Measurements from ENCODE around the gene PGS1. TPM values are rescaled to one million over a fixed set of nuclear protein-coding genes. Genes with fewer than 3 reads are reported as not detected.

Gene PGS1
- total RNA-seq, 2 experiments from 2014 or later = 59.6 to 61.3 TPM

GRCh38 chr17:78421534-78422266, 43.3 kb downstream of the PGS1 start:
- POLR2A ChIA-PET = interaction anchor here (0.6 kb wide), 1 partner anchor 122 kb away, joined by 10 read pairs; no protein-coding TSS in a partner anchor
- no peaks in the 10 kb centered on the region for H3K9me2 ChIP-seq (ENCODE audit: insufficient read depth, low read length)
- TF ChIP-seq EZH2phosphoT487 (IDR thresholded peaks at IDR 0.05; ENCODE audit: borderline replicate concordance, low read depth, low read length) (no peak), CTCF (conservative IDR thresholded peaks at IDR 0.05; ENCODE audit: low read length) (peak; percentile 99)

GRCh38 chr17:78422267-78422605, 43.8 kb downstream of the PGS1 start:
- TF ChIP-seq EZH2phosphoT487 (IDR thresholded peaks at IDR 0.05; ENCODE audit: borderline replicate concordance, low read depth, low read length) (no peak), CTCF (conservative IDR thresholded peaks at IDR 0.05; ENCODE audit: low read length) (no peak; the same call in 1 of the 2 replicates)
- no TSS peak for BruUV-seq (replicated peaks)
- Histone ChIP-seq H3K4me3 (ENCODE audit: low read depth, low read length, poor library complexity, severe bottlenecking) (no peak overlapping the region), H3K27ac (ENCODE audit: low read depth, low read length, poor library complexity, severe bottlenecking) (no peak overlapping the region), H3K36me3 (ENCODE audit: insufficient read depth, low read length) (peaks cover 77% of the 10 kb centered on the region), H3K4me2 (ENCODE audit: low read length) (no peak overlapping the region), H3K79me2 (ENCODE audit: insufficient read depth, low read depth, low read length) (no peaks in the 10 kb centered on the region), H3K9me3 (ENCODE audit: low read length) (no peaks in the 10 kb centered on the region), H2AFZ (ENCODE audit: low read length) (no peak overlapping the region), H3K9me2 (ENCODE audit: insufficient read depth, low read length) (no peaks in the 10 kb centered on the region), H3K4me1 (ENCODE audit: insufficient read depth, low read length, poor library complexity, severe bottlenecking) (no peaks in the 10 kb centered on the region), H4K20me1 (ENCODE audit: insufficient read depth, low read length) (no peaks in the 10 kb centered on the region)
- POLR2A ChIA-PET = no interaction called here
- intact Hi-C loops (cut with micrococcal nuclease; ENCODE audit: unreplicated experiment) = loop anchor here (1.0 to 5.0 kb wide), 4 partner anchors 45 to 171 kb away; partner anchors contain the start of genes PGS1 and SOCS3
- CTCF ChIA-PET (ENCODE audit: unreplicated experiment) = no interaction called here
- no peak for DNase-seq (ENCODE audit: low spot score)

More at GRCh38 chr17:78421534-78422266, 43.3 kb downstream of the PGS1 start:
- peaks cover 77% of the 10 kb centered on the region for H3K36me3 ChIP-seq (ENCODE audit: insufficient read depth, low read length)
- no peaks in the 10 kb centered on the region for H4K20me1 ChIP-seq (ENCODE audit: insufficient read depth, low read length)
- CTCF ChIA-PET (ENCODE audit: unreplicated experiment) = no interaction called here
- intact Hi-C loops (cut with micrococcal nuclease; ENCODE audit: unreplicated experiment) = loop anchor here (1.0 to 5.0 kb wide), 4 partner anchors 44 to 171 kb away; partner anchors contain the start of genes PGS1 and SOCS3
- DNase-seq (ENCODE audit: low spot score) = peak; percentile 76
- H3K9me3 ChIP-seq (ENCODE audit: low read length) = no peaks in the 10 kb centered on the region
- H3K27ac ChIP-seq (ENCODE audit: low read depth, low read length, poor library complexity, severe bottlenecking) = no peak overlapping the region
- H3K4me3 ChIP-seq (ENCODE audit: low read depth, low read length, poor library complexity, severe bottlenecking) = no peak overlapping the region
- no peaks in the 10 kb centered on the region for H3K4me1 ChIP-seq (ENCODE audit: insufficient read depth, low read length, poor library complexity, severe bottlenecking)
- no peaks in the 10 kb centered on the region for H3K79me2 ChIP-seq (ENCODE audit: insufficient read depth, low read depth, low read length)
- no peak overlapping the region for H2AFZ ChIP-seq (ENCODE audit: low read length)
- BruUV-seq (replicated peaks) = no TSS peak
- no peak overlapping the region for H3K4me2 ChIP-seq (ENCODE audit: low read length)
